Ovary (tissue), 9 donors: Measurements from ENCODE around the gene CACUL1. TPM values are rescaled to one million over a fixed set of nuclear protein-coding genes. Genes with fewer than 3 reads are reported as not detected.
"Not testable (repeated sequence)": the region's sequence is repeated elsewhere in the genome, so short reads cannot be mapped to it uniquely, and the experiment has no call there.

ENCODE experiments used
- DNase-seq, 5 donors: peaks; one replicate each; pipeline ENCODE4 v3.0.0-alpha.2; 2019 to 2020
- H3K27ac ChIP-seq, 2 donors: fragments of 200-600 bp; one replicate each; pipeline versions ENCODE4 v1.5.1 to v1.8.0; 2019 to 2022
- H3K27me3 ChIP-seq: fragments of 200-600 bp; one replicate; pipeline ENCODE4 v1.8.0; 2022
- H3K36me3 ChIP-seq: fragments of 200-600 bp; sonication (generic); one replicate; pipeline ENCODE4 v1.5.1; 2019
- H3K4me1 ChIP-seq: one replicate; pipeline ENCODE4 v1.8.1; 2013; ENCODE audit warnings: mild to moderate bottlenecking, moderate library complexity; ENCODE audit not compliant: insufficient read depth
- H3K4me3 ChIP-seq: fragments of 200-600 bp; sonication (generic); one replicate; pipeline ENCODE4 v1.5.1; 2017
- H3K9me3 ChIP-seq, 2 donors: fragments of 200-600 bp in 1 of 2; sonication (generic) in 1 of 2; one replicate each; pipeline versions ENCODE4 v1.5.1 to v1.8.1; 2013 to 2019; ENCODE audit warnings: mild to moderate bottlenecking in 1 of 2, moderate library complexity in 1 of 2
- EP300 ChIP-seq: sonication (generic); formaldehyde crosslinking; IDR thresholded peaks from one replicate; pipeline ENCODE4 v1.6.1; 2017; ENCODE audit warnings: antibody characterized with exemption
- POLR2A ChIP-seq: fragments of 450-650 bp; IDR thresholded peaks from one replicate; pipeline ENCODE4 v1.6.1; 2017; ENCODE audit warnings: antibody characterized with exemption, mild to moderate bottlenecking, moderate library complexity
- WGBS, 3 donors: extraction: QIAGEN DNeasy Blood & Tissue Kit in 1 of 3; methylation state at CpG; one replicate each; pipeline versions ENCODE4 v1.1.5 to v1.1.7; 2013 to 2017; 5-methylcytosine and 5-hydroxymethylcytosine counted together
- intact Hi-C, 4 donors: fragments of 100-400 bp; cut with DNase I; formaldehyde crosslinking; loops; one replicate each; pipeline versions ENCODE4 v1.11.0 to v1.15.1; 2022 to 2023
- polyA plus RNA-seq, 2 donors: library from polyadenylated mRNA; stranded (reverse); fragments of 200-250 nt in 1 of 2; fragments of 350-450 nt in 1 of 2; fragmentation: Illumina TruSeq in 1 of 2; extraction: RNeasy Lipid Tissue Mini Kit (QIAGEN cat#74804) in 1 of 2; gene quantifications; one replicate each; pipeline ENCODE4 v1.2.3, GENCODE V29; 2013 to 2014
- total RNA-seq, 7 donors: library from RNA; depleted of rRNA in 2 of 7; stranded (reverse); fragments of >200 nt in 2 of 7; fragmentation: NEBNext Ultra II Directional in 3 of 7; extraction: Animal tissue kit (Norgen Biotek cat#: 25700) in 3 of 7; gene quantifications; one replicate each; pipeline versions ENCODE4 v1.1.0 to v1.2.4, GENCODE V29; 2016 to 2023
- TF ChIP-seq, protein P1 (sequence below), 3 donors: fragments of 450-650 bp in 2 of 3; fragments of 200-600 bp in 1 of 3; IDR thresholded peaks; one replicate each; pipeline versions ENCODE4 v1.5.1 to v1.8.0; 2016 to 2022; ENCODE audit warnings: antibody characterized with exemption in 3 of 3, mild to moderate bottlenecking in 1 of 3
- donor health status: DM: no; HTN: no; CAD: no; lungs with moderate emphysema.
- donor health status: DM: no; HTN: no; CAD: no.
- donor health status: Bipolar disorder and iron deficiency.
- donor health status: DM: yes; HTN: yes; CAD: no.
- donor health status: DM: no; HTN: no; CAD: no.
- donor health status: DM: yes; HTN: yes; CAD: no.

CACUL1 gene
- total and polyA plus RNA-seq, 9 donors, result 7.0 to 29.7 (median 25.9) TPM

DNA sequence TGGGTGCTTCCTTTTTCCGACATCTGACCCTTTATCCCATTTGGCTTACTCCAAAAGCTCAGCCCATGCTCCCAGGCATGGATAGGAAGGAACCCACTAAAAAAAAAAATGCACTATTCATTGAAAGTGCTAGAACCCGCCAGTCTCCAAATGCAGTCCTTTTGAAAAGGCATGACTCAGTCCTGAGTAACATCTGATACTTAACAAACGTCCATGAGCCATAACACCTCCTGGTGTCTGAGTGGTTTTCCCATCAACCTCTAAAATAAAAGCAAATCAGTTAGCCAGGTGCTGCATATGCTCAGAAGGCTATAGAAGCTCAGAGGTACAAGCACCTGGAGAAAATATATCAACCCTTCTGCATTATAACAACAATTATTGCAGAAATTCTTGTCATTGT is 45.0 kb upstream of the CACUL1 start:
- Histone ChIP-seq H3K27ac (no peak overlapping the region), H3K36me3 (no peaks in the 10 kb centered on the region), H3K27me3 (no peaks in the 10 kb centered on the region), H3K4me3 (no peak overlapping the region), H3K9me3 (no peaks in the 10 kb centered on the region), H3K4me1 (no peaks in the 10 kb centered on the region)
- no peak for DNase-seq
- TF ChIP-seq POLR2A, result no peak
- intact Hi-C loops, result no loop called here
- WGBS, 3 donors, result 56 to 63% (median 58%) methylated on average over 3 of the region's 3 CpGs

DNA sequence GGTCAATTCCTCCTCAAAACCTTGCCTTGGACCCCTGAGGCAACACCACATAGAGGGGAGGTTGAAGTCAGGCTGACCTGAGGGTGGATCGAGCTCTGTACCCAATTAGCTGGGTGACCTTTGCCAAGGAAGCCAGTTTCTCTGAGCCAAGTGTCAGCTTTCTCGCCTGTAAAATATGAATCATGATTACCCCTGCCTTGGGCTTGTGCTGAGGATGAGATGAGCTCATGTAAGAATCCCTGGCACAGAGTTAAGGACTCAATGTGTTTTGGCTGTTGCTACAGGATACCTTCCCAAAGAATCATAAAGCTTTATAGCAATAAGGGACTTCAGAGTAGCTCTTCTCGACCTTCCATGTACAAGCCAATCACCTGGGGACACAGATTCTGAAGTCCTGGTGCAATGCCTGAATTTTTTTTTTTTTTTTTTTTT is 43.5 kb upstream of the CACUL1 start:
- WGBS, 3 donors, result 4 to 14% (median 9%) methylated on average over 3 of the region's 3 CpGs
- H3K4me1 ChIP-seq, result no peaks in the 10 kb centered on the region
- no peaks in the 10 kb centered on the region for H3K36me3 ChIP-seq
- no peaks in the 10 kb centered on the region for H3K9me3 ChIP-seq
- no peak for DNase-seq
- no peak overlapping the region for H3K4me3 ChIP-seq
- intact Hi-C loops, result no loop called here
- H3K27me3 ChIP-seq, result no peaks in the 10 kb centered on the region
- H3K27ac ChIP-seq, result no peak overlapping the region
- TF ChIP-seq POLR2A, result no peak
- TF ChIP-seq, protein P1, sequence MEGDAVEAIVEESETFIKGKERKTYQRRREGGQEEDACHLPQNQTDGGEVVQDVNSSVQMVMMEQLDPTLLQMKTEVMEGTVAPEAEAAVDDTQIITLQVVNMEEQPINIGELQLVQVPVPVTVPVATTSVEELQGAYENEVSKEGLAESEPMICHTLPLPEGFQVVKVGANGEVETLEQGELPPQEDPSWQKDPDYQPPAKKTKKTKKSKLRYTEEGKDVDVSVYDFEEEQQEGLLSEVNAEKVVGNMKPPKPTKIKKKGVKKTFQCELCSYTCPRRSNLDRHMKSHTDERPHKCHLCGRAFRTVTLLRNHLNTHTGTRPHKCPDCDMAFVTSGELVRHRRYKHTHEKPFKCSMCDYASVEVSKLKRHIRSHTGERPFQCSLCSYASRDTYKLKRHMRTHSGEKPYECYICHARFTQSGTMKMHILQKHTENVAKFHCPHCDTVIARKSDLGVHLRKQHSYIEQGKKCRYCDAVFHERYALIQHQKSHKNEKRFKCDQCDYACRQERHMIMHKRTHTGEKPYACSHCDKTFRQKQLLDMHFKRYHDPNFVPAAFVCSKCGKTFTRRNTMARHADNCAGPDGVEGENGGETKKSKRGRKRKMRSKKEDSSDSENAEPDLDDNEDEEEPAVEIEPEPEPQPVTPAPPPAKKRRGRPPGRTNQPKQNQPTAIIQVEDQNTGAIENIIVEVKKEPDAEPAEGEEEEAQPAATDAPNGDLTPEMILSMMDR (IDR thresholded peaks at IDR 0.05), result no peak
- TF ChIP-seq EP300, result no peak

DNA sequence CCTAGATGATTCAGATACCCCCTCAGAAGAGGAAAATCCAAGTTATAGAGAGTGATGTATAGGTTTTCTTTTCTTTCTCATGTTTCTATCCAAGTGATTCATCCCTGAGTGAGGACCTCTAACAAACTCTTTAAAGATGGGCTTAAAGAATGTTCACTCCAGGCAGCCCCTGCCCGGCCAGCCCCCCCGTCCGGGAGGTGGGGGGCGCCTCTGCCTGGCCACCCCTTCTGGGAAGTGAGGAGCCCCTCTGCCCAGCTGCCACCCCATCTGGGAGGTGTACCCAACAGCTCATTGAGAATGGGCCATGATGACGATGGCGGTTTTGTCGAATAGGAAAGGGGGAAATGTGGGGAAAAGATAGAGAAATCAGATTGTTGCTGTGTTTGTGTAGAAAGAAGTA is 40.2 kb upstream of the CACUL1 start:
- WGBS, 3 donors, result 92 to 99% (median 92%) methylated on average over 7 of the region's 7 CpGs
- H3K36me3 ChIP-seq, H3K4me1 ChIP-seq, H3K27ac ChIP-seq, H3K27me3 ChIP-seq, DNase-seq, intact Hi-C loops, H3K9me3 ChIP-seq, H3K4me3 ChIP-seq: not testable (repeated sequence)

DNA sequence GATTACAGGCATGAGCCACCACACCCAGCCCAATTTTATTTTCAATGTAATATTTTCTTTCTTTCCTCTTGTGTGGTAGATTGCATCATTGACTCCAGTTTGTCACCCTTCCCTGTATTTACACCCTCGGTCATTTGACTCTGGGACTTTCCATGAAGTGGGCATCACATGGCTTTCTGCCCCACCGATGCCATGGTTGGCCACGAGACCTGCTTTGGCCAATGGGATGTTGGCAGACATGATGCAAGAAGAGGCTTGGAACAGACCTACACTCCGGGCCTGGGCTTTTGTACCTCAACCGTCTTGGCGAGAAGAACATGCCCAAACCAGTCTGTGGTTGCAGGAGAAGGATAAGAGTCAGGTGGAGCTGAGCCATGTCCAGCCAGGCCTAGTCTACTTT is 38.8 kb upstream of the CACUL1 start:
- TF ChIP-seq POLR2A, result no peak
- no peak for TF ChIP-seq EP300
- TF ChIP-seq, protein P1 (IDR thresholded peaks at IDR 0.05), result no peak
- Histone ChIP-seq H3K36me3 (no peaks in the 10 kb centered on the region), H3K27ac (no peak overlapping the region), H3K4me3 (no peak overlapping the region), H3K4me1 (no peaks in the 10 kb centered on the region), H3K9me3 (no peaks in the 10 kb centered on the region), H3K27me3 (no peaks in the 10 kb centered on the region)
- DNase-seq, result no peak
- intact Hi-C loops, result no loop called here
- 88 to 96% (median 92%) methylated on average over 6 of the region's 6 CpGs for WGBS, 3 donors

DNA sequence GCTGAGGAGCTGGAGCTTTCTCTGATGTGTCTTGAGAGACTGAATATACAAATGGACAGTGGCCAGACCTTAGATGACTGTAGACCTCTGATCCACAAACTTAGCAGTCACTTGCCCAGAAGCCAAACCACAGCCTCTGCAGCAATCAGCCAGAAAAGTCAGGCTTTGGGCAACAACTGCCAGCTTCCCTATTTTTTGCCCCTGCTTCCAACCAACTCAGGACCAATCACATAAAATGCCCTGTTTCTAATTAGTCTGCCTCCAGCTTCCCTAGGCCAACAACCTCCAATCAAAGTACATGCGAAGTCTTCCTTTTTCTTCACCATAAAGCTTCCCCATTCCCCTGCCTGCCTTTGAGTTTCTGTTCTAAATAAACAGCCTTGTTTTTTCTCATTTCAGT is 37.8 kb upstream of the CACUL1 start:
- intact Hi-C loops, result no loop called here
- DNase-seq, result no peak
- no peak overlapping the region for H3K27ac ChIP-seq

More for the DNA sequence above, 37.8 kb upstream of the CACUL1 start:
- WGBS, 3 donors, result 85 to 90% (median 90%) methylated on average over 1 of the region's 1 CpG
- H3K36me3 ChIP-seq, result no peaks in the 10 kb centered on the region
- no peak for TF ChIP-seq EP300
- TF ChIP-seq, protein P1 (IDR thresholded peaks at IDR 0.05), result no peak
- TF ChIP-seq POLR2A, result no peak
- no peaks in the 10 kb centered on the region for H3K27me3 ChIP-seq
- H3K4me1 ChIP-seq, result no peaks in the 10 kb centered on the region
- H3K9me3 ChIP-seq, result no peaks in the 10 kb centered on the region
- no peak overlapping the region for H3K4me3 ChIP-seq
